H7 (cell line): ENCODE results near the gene FOXD4. TPM values are rescaled to one million over a fixed set of nuclear protein-coding genes. Genes with fewer than 3 reads are reported as not detected.
A peak's percentile ranks its signal among the peaks of the same experiment; 100 is the strongest.
"Not testable (repeated sequence)": the region's sequence is repeated elsewhere in the genome, so short reads cannot be mapped to it uniquely, and the experiment has no call there.

Source experiments
- DNase-seq: peaks from one replicate; pipeline ENCODE4 v3.0.0; 2012
- H3K27me3 ChIP-seq: 2 replicates; pipeline ENCODE4 v1.6.0; 2011; ENCODE audit warnings: mild to moderate bottlenecking, low read length; ENCODE audit not compliant: control insufficient read depth, insufficient read depth
- H3K36me3 ChIP-seq: replicated peaks from 2 replicates; pipeline ENCODE4 v1.5.1; 2011; ENCODE audit warnings: low read length; ENCODE audit not compliant: control insufficient read depth, insufficient read depth
- H3K4me3 ChIP-seq: 2 replicates; pipeline ENCODE4 v1.5.1; 2011; ENCODE audit warnings: low read depth, mild to moderate bottlenecking, control low read depth, low read length, moderate library complexity; ENCODE audit not compliant: insufficient read depth
- total RNA-seq: library from RNA; depleted of rRNA; stranded (reverse); fragments of >200 nt; shearing (Covaris generic); gene quantifications from 2 replicates; pipeline ENCODE4 v1.2.3, GENCODE V29; 2014; rRNA removed

FOXD4 gene
- total RNA-seq, 1 experiment from 2014 or later = not detected

GRCh38 chr9:76389-76788, 41.8 kb downstream of the FOXD4 start:
- not testable (repeated sequence) for H3K4me3 ChIP-seq, H3K36me3 ChIP-seq, DNase-seq
- H3K27me3 ChIP-seq = peaks cover 27% of the 10 kb centered on the region

GRCh38 chr9:73900-74525, 44.2 kb downstream of the FOXD4 start:
- not testable (repeated sequence) for H3K36me3 ChIP-seq, DNase-seq
- H3K4me3 ChIP-seq = peak overlapping the region; percentile 39
- peaks cover 27% of the 10 kb centered on the region for H3K27me3 ChIP-seq

- Histone ChIP-seq H3K27me3 (peaks cover 27% of the 10 kb centered on the region), H3K4me3 (peak overlapping the region; percentile 39)
- H3K36me3 ChIP-seq = not testable (repeated sequence)
- DNase-seq = peak; percentile 77
Observed at GRCh38 chr9:73076-73899, 44.9 kb downstream of the FOXD4 start.

Other genes with a start within 250 kb of the FOXD4 start
- gene WASHC1, start 89.0 kb downstream of the FOXD4 start, total RNA-seq = 16.8 and 17.3 TPM in 2 replicates
- 9.4 and 11.2 TPM in 2 replicates for gene ZNG1A, start 60.6 kb upstream of the FOXD4 start, total RNA-seq
- gene DOCK8, start 96.4 kb upstream of the FOXD4 start, total RNA-seq = 0.41 and 0.80 TPM in 2 replicates